ENCODE measurements around the gene ZFP64.

The ZFP64 gene

DNA sequence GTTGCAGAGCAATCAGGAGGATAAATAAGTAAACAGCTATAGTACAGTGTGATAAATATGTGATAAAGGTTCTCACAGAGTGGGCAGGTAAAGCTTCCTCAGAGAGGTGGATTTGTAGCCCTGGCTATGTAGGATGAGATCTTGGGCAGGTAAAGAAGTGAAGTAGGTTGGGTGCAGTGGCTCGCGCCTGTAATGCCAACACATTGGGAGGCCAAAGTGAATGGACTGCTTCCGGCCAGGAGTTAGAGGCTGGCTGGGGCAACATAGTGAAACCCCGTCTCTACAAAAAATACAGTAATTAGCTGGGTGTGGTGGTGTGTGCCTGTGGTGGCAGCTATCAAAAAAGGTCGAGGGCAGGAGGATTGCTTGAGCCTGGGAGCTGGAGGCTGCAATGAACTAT, 72.9 kb downstream of the ZFP64 start:
- TF ChIP-seq, protein P1, sequence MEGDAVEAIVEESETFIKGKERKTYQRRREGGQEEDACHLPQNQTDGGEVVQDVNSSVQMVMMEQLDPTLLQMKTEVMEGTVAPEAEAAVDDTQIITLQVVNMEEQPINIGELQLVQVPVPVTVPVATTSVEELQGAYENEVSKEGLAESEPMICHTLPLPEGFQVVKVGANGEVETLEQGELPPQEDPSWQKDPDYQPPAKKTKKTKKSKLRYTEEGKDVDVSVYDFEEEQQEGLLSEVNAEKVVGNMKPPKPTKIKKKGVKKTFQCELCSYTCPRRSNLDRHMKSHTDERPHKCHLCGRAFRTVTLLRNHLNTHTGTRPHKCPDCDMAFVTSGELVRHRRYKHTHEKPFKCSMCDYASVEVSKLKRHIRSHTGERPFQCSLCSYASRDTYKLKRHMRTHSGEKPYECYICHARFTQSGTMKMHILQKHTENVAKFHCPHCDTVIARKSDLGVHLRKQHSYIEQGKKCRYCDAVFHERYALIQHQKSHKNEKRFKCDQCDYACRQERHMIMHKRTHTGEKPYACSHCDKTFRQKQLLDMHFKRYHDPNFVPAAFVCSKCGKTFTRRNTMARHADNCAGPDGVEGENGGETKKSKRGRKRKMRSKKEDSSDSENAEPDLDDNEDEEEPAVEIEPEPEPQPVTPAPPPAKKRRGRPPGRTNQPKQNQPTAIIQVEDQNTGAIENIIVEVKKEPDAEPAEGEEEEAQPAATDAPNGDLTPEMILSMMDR (IDR thresholded peaks at IDR 0.05; ENCODE audit: low read depth, low read length, missing control alignments): no peak
- DNase-seq (ENCODE audit: low read depth): no peak
- H3K4me3 ChIP-seq (ENCODE audit: low read depth, low read length): no peak overlapping the region
- in situ Hi-C loops (cut with HindIII; ENCODE audit: low sequenced_read_pairs): no loop called here

DNA sequence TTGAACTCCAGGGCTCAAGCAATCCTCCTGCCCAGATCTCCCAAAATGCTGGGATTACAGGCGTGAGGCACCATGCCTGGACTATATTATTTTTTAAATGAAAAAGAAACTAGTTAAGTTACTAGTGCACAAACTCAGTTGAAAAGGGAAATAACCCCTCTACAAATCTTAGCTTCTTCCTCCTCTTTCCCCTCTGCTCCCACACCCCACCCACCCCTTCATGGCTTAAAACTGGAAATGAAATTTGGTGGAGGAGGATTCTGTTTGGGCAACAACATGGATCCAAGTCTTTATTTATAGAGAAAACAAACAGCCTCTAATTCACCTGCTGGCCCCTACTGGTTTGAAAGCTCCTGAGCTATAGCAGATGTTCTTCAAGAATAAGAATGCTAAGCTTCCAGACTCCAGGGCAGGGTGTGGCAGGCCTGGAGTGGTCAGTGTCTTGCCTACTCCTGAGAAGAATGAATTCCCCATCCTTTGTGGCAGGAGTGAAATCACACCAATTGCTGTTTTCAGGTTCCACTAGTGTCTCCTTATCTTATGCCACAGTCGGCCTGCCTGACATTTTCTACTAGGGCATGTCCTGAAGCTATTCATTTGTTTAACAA, 73.5 kb downstream of the ZFP64 start:
- no peak overlapping the region for H3K4me3 ChIP-seq (ENCODE audit: low read depth, low read length)
- no peak for DNase-seq (ENCODE audit: low read depth)
- in situ Hi-C loops (cut with HindIII; ENCODE audit: low sequenced_read_pairs): no loop called here
- TF ChIP-seq, protein P1 (IDR thresholded peaks at IDR 0.05; ENCODE audit: low read depth, low read length, missing control alignments): no peak

DNA sequence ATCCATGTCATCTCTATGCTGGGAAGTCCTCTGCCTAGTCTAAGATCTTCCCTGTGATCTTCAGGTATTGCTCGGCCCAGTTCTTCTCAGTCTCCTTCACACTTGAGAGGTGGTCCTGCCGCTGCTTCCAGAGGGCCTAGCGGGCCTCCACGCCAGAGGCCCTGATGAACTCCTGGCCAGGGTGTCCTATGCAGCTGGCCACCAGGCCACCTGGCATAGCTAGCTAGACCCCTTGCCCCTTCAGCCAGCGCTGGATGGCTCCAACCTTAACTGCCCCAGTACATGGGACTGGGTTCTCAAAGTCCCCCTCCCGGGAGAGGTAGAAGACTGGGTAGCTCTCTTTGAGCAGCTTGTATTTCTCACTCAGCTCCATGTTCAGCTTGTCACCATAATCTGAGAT, 81.1 kb downstream of the ZFP64 start:
- in situ Hi-C loops (cut with HindIII; ENCODE audit: low sequenced_read_pairs): no loop called here
- H3K4me3 ChIP-seq (ENCODE audit: low read depth, low read length): no peak overlapping the region
- TF ChIP-seq, protein P1 (IDR thresholded peaks at IDR 0.05; ENCODE audit: low read depth, low read length, missing control alignments): no peak
- DNase-seq (ENCODE audit: low read depth): no peak

DNA sequence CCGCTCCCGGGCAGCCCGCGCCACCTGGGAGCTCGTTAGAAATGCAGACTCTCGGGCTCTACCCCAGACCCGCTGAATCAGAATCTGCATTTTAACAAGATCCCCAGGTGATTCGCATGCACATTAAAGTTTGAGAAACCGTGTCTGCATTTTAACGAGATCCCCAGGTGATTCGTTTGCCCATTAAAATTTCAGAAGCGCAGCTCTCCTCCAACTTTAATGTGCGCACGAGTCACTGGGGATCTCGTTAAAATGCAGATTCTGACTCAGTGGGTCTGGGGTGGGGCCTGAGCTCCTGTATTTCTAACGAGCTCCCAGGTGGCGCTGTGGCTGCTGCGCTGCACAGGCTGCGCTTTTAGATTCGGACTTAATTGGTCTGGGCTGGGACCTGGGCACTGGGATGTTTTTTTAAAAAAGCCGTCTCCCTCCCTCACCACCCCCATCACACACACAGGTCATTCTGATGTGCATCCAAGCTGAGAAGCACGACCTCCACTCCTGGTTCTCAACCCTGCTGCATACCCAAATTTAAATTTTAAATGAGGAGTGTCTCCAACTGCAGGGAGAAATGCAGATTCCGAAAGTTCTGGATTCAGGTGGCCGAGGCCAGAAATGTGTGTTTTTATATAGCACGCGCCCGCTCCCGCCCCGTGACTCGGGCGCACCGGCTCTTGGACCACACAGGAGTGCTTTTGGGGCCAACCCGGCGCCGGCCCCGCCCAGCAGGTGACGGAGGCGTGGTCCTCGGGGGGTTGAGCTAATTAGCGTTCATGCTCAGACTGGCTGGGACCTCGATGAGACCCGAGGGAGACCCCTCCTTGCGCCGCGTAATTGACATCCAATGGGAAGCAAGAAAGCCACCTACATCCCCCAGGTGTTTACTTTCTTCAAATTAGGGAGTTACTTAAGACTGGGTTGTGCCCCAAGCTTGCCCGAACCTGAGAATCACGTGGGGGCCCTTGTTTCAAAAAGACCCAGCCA, 85.8 kb downstream of the ZFP64 start:
- no peak for DNase-seq (ENCODE audit: low read depth)
- peak overlapping the region; percentile 55 for H3K4me3 ChIP-seq (ENCODE audit: low read depth, low read length)
- TF ChIP-seq, protein P1 (IDR thresholded peaks at IDR 0.05; ENCODE audit: low read depth, low read length, missing control alignments): peak; percentile 52
- in situ Hi-C loops (cut with HindIII; ENCODE audit: low sequenced_read_pairs): no loop called here

DNA sequence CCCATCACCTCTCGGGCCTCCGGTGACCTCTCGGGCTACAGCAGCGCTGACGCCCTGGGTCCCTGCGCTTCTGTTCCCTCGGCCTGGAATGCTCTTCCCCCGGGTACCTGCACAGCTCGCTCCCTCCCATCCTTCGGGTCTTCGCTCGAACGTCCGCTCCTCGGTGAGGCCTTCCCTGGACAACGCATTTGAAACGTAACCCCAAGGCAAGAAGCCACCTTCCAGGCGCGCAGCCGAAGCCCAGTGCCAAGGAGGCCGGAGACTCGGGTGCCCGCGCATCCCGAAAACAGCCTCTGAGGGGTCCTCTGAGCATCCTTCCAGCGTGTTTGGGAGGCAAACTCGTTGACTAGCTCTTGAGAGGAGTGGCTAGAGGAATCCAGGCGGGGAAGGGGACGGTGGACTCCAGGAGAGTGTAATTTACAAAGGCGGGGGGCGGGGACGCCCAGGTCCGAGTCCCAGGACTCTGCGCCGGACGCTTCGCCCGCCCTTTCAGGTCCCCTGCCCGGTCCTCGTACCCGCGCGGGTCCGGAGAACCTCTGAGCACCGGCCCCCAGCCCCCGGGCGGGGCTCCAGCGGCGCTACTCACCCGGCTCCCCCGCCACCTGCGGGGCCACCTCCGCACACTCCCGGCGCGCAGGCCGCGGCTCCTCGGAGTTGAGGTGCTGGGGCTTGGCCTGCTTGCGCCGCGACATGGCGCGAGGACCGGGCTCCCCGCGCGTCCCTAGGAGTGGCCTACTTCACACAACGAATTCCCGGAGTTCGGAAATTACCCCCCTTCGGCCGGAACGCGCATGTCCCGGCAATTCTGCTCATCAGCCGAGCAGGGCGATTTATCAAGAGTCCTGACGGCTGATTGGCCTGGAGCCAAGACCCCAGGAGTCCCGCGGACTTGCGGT, 86.8 kb downstream of the ZFP64 start:
- DNase-seq (ENCODE audit: low read depth): no peak
- TF ChIP-seq, protein P1 (IDR thresholded peaks at IDR 0.05; ENCODE audit: low read depth, low read length, missing control alignments): no peak
- in situ Hi-C loops (cut with HindIII; ENCODE audit: low sequenced_read_pairs): loop anchor here (5.0 kb wide), 1 partner anchor 33 kb away; no protein-coding TSS in a partner anchor
- peak overlapping the region; percentile 55 for H3K4me3 ChIP-seq (ENCODE audit: low read depth, low read length)
